HG03439 (cell line): ENCODE results near the gene EFHB.
A peak's percentile ranks its signal among the peaks of the same experiment; 100 is the strongest.
"Not testable (repeated sequence)": the region's sequence is repeated elsewhere in the genome, so short reads cannot be mapped to it uniquely, and the experiment has no call there.

ENCODE experiments used
- ATAC-seq: cut with Tn5 transposase; IDR thresholded peaks from one replicate; pipeline ENCODE4 v1.9.1; 2021; ENCODE audit warnings: mild to moderate bottlenecking, moderate library complexity; ENCODE audit not compliant: unreplicated experiment

Gene EFHB

GRCh38 chr3:19931180-19931692 lies 2.8 kb downstream of the EFHB start:
- peak; percentile 63 for ATAC-seq

GRCh38 chr3:19920401-19921080 lies 13.5 kb downstream of the EFHB start:
- ATAC-seq, result no peak

- ATAC-seq, result no peak
Measured at GRCh38 chr3:19917167-19917566, 16.9 kb downstream of the EFHB start.

GRCh38 chr3:19911452-19911851 lies 22.6 kb downstream of the EFHB start:
- ATAC-seq, result no peak

- no peak for ATAC-seq
Measured at GRCh38 chr3:19907523-19907922, 26.5 kb downstream of the EFHB start.

- ATAC-seq, result no peak
Measured at GRCh38 chr3:19903649-19904048, 30.4 kb downstream of the EFHB start.

- no peak for ATAC-seq
Measured at GRCh38 chr3:19901918-19902317, 32.1 kb downstream of the EFHB start.

GRCh38 chr3:19901337-19901736 lies 32.7 kb downstream of the EFHB start:
- no peak for ATAC-seq

GRCh38 chr3:19899833-19900232 lies 34.2 kb downstream of the EFHB start:
- ATAC-seq, result not testable (repeated sequence)

- no peak for ATAC-seq
Measured at GRCh38 chr3:19899264-19899663, 34.8 kb downstream of the EFHB start.

GRCh38 chr3:19898721-19899120 lies 35.3 kb downstream of the EFHB start:
- ATAC-seq, result no peak

GRCh38 chr3:19891740-19892139 lies 42.3 kb downstream of the EFHB start:
- no peak for ATAC-seq

GRCh38 chr3:19888428-19889152 lies 45.4 kb downstream of the EFHB start:
- no peak for ATAC-seq

GRCh38 chr3:19887122-19887521 lies 46.9 kb downstream of the EFHB start:
- ATAC-seq, result not testable (repeated sequence)

GRCh38 chr3:19886404-19886803 lies 47.6 kb downstream of the EFHB start:
- no peak for ATAC-seq

- ATAC-seq, result peak; percentile 54
Measured at GRCh38 chr3:19885468-19885867, 48.5 kb downstream of the EFHB start.

GRCh38 chr3:19881852-19882251 lies 52.2 kb downstream of the EFHB start:
- ATAC-seq, result no peak

- ATAC-seq, result no peak
Measured at GRCh38 chr3:19881036-19881435, 53.0 kb downstream of the EFHB start.

- ATAC-seq, result no peak
Measured at GRCh38 chr3:19877656-19878055, 56.4 kb downstream of the EFHB start.

GRCh38 chr3:19866751-19867347 lies 67.2 kb downstream of the EFHB start:
- peak; percentile 91 for ATAC-seq

- not testable (repeated sequence) for ATAC-seq
Measured at GRCh38 chr3:19855318-19855717, 78.7 kb downstream of the EFHB start.

GRCh38 chr3:19846609-19847008 lies 87.4 kb downstream of the EFHB start:
- ATAC-seq, result not testable (repeated sequence)
